Nucleus accumbens (tissue), 56 donors: ENCODE results near the gene TSPYL4.
A peak's percentile ranks its signal among the peaks of the same experiment; 100 is the strongest.
"Not testable (repeated sequence)": the region's sequence is repeated elsewhere in the genome, so short reads cannot be mapped to it uniquely, and the experiment has no call there.

Experiments
- DNase-seq, 56 donors: peaks; one replicate each; lab custom pipeline; 2025; lab: John Stamatoyannopoulos, UW

TSPYL4 gene

GRCh38 chr6:116253505-116254296 lies at the start of gene TSPYL4:
TSPYL4 (minus strand) TSS chr6:116254075; CDS start chr6:116254008, 67 bp downstream.
- peak; percentile 59 to 97 (median 87) for DNase-seq

GRCh38 chr6:116301104-116301503 lies 47.2 kb upstream of the TSPYL4 start:
- no peak for DNase-seq

DNA sequence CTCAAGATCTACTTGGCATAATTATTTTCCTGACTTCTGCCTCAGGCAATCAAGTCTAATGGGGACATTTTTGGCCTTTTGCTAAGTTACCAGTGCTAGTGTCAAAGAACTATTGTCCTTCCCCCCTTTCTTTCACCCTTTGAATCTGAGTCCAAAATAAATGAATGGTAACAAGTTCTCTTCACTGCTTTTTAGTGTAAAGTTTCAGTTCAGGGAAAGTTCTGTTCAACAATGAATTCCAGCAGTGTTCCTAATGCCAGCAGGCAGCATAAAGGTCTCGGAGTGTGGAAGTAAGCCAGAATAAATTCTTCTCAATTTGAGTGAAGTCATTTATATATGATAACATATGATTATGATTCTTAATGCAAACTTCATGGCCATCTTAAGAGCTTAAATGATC lies 46.7 kb upstream of the TSPYL4 start:
- no peak for DNase-seq

DNA sequence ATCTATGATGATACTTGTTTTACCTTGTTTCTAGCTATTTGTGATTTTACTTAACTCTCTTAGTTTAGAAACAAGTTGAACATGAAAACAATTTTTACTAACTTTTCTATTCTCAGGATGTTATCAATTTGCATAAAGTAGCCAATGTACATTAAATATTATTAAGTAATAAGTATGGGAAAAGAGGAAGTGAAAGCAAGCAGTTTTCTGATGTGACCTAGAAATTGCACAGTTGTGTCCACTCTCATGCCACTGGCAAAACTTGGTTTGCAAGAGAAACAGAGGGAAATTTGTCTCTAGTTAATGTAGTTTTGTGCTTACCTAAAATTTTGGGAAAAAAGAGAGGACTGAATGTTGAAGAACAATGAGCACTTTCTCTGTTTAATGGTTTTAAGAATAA lies 45.1 kb upstream of the TSPYL4 start:
- no peak for DNase-seq

GRCh38 chr6:116298273-116298672 lies 44.4 kb upstream of the TSPYL4 start:
- DNase-seq, result no peak

DNA sequence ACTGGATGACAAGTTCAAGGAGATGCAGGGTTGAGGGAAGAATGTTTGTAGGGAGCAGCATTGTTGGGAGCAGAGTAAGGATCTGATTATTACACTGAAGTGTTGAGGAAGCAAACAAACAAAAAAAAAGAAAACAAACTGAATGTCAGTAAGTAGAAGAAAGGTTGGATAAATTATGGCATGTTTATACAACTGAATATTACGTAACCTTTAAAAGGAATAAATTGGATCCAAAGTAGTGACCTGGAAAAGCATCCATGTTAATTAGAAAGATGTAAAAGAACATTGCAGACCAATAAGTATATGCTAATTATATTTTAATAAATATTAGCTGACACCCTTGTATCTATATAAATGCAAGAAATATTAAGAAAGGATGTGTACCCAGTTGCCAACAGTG lies 38.7 kb upstream of the TSPYL4 start:
- DNase-seq, result no peak

- no peak for DNase-seq
Measured at GRCh38 chr6:116291701-116292396, 38.0 kb upstream of the TSPYL4 start.

DNA sequence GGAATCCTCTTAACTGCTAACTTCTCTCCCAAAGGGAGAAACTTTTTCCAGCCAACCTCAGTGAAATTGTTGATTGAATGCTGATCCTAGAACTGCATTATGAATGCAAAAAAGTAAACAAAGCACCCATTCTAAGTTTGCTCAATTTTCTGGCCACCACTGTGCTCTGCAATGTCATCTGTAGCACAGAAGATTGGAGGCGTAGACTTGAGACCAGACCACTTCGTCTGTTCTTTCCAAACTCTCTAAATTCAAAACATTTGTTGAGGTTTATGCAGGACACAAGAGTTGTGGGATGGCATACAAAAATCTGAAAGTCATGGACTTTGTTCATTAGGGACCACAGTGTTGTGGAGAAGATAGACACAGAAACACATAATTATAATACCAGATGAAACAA lies 36.9 kb upstream of the TSPYL4 start:
- no peak for DNase-seq

GRCh38 chr6:116289876-116290275 lies 36.0 kb upstream of the TSPYL4 start:
- DNase-seq, result no peak

GRCh38 chr6:116287689-116288282 lies 33.9 kb upstream of the TSPYL4 start:
- no peak for DNase-seq

DNA sequence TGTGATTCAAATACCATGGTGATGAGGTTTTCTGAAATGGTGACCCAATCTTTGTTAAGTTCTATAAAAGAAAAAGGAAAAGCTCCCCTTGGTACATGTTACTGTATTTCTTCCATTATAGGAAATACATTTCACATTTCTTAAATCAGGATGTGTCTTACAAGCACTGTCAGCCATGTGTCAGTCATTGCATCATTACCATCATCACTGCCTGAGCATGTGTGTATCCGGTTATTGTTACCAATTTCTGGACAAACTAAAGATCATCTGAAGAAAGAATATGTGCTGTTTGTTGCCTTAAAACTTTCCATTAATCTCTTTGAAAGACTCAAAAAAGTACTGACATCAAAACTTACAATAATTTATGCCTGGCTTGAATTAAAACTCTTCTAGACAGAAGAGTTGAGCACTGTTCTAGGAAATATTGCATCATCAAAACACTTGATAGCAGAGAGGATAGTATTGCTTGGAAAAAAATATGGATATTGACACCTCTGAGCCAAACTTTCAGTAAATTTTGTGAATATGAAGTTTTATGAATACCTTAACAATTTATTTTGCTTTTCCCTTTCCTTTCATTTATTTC lies 33.0 kb upstream of the TSPYL4 start:
- DNase-seq, result no peak

GRCh38 chr6:116284984-116285383 lies 31.1 kb upstream of the TSPYL4 start:
- not testable (repeated sequence) for DNase-seq

DNA sequence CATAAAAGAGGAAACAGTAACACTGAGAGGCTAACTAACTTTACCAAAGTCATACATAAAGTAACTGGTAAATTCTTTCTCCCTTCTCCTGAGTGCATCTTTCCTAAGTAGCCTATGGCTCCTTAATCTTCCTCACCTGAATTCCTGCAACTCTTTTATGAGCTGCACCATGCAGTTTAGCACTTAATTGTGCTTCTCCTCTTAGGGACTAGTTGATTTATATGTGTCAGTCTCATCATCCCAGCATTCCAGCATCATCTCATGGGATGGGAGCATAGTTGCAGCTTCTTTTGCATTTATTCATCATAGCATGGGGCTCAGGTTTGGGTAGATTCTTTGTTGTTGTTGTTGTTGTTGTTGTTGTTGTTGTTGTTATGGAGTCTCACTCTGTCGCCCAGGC lies 29.3 kb upstream of the TSPYL4 start:
- no peak for DNase-seq

GRCh38 chr6:116282698-116283097 lies 28.8 kb upstream of the TSPYL4 start:
- peak in 1 of 56 donors; percentile 2 for DNase-seq

GRCh38 chr6:116280933-116281316 lies 27.1 kb upstream of the TSPYL4 start:
- no peak for DNase-seq

DNA sequence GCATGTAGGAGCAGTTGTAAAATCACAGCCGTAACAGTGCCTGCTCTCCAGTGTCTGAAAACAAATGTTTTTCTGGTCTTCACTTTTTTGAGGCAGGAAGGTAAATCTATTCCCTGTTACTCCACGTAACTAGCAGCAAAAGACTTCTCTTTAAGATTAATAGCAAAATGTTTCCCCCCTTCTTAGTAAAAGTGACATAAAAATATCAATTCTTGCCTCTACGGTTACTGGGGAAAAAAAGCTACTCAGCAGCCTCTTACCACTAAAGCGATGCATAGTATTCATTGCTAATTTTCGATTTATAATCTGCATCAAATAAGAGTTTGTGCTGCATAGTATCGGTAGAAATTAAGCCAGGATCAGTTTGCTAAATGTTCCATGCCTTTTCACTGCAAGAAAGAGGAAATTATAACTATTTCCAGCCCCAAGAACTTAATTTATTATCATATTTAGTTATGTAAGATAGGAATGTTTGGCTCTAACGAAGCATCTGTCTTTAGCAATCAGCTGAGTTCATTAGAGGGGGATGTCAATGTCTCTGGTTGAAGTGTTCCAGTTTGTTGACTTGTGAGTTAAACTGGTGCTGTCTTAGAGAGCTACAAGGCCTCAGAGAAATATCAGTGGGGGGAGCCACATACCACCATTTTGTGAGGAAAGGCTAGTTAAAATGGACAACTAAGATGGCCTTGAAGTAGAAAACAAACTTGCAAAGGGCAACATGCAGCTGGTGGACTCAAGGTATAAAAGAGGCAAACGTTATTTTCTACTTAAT lies 26.5 kb upstream of the TSPYL4 start:
- no peak for DNase-seq

GRCh38 chr6:116279232-116280160 lies 25.6 kb upstream of the TSPYL4 start, which contains the start of gene TSPYL1:
TSPYL1 (minus strand) TSS chr6:116279930; CDS start chr6:116279830, 100 bp downstream.
- peak; percentile 58 to 98 (median 91) for DNase-seq

DNA sequence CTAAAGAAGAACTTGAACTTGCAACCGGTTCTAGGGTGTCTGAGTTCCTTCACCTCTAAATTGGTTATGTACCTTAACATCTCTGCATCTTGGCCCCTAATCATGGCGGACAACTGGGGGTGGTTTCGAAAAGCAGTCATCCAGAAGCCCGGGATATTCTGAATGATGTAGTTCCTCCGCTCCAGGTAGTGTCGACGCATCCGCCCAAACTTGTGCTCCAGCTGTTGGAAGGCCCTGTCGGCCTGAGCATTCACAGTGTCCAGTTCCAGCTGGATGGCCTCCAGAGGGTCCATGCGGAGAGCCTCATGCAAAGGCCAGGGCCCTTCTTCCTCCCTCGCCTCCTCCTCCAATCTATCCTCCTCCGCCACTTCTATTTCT lies 25.0 kb upstream of the TSPYL4 start:
- DNase-seq, result peak in 12 of 56 donors; percentile 35 to 78 (median 54)

- no peak for DNase-seq
Measured at GRCh38 chr6:116278481-116278829, 24.6 kb upstream of the TSPYL4 start.
